ENCODE data around the gene PCDH9.
"Not testable (repeated sequence)": the region's sequence is repeated elsewhere in the genome, so short reads cannot be mapped to it uniquely, and the experiment has no call there.

Gene PCDH9

DNA sequence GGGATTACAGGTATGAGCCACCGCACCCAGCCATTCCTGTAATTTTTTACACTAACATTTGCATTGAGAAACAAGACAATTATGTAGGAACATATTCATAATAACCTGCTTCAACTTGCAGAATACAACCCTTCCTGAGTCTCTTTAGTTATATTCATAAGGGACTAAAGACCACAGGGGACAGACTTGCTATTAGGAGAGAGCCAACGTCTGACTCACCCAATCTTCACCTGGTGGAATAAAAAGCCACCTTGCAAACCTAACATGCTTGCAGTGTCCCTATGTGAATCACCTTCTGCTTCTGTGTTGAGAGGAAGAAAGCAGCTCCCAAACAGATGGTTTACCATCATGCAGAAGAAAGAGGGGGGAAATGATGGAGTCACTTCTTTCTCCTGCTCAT is 456.1 kb downstream of the PCDH9 start:
- Histone ChIP-seq H3K36me3 (ENCODE audit: insufficient read depth) (no peaks in the 10 kb centered on the region), H3K4me3 (IDR thresholded peaks at IDR 0.05; ENCODE audit: insufficient read depth, low read depth, low read length) (no peak overlapping the region), H3K4me2 (no peak overlapping the region), H3K27me3 (ENCODE audit: insufficient read depth, low read depth) (no peaks in the 10 kb centered on the region), H3K79me2 (ENCODE audit: insufficient read depth, low read depth) (no peaks in the 10 kb centered on the region), H3K9ac (no peak overlapping the region), H4K20me1 (ENCODE audit: insufficient read depth) (no peaks in the 10 kb centered on the region), H3K27ac (no peak overlapping the region), H2AFZ (ENCODE audit: low read depth) (no peak overlapping the region), H3K4me1 (ENCODE audit: low read depth, poor library complexity, severe bottlenecking) (no peaks in the 10 kb centered on the region)
- TF ChIP-seq, protein P1, sequence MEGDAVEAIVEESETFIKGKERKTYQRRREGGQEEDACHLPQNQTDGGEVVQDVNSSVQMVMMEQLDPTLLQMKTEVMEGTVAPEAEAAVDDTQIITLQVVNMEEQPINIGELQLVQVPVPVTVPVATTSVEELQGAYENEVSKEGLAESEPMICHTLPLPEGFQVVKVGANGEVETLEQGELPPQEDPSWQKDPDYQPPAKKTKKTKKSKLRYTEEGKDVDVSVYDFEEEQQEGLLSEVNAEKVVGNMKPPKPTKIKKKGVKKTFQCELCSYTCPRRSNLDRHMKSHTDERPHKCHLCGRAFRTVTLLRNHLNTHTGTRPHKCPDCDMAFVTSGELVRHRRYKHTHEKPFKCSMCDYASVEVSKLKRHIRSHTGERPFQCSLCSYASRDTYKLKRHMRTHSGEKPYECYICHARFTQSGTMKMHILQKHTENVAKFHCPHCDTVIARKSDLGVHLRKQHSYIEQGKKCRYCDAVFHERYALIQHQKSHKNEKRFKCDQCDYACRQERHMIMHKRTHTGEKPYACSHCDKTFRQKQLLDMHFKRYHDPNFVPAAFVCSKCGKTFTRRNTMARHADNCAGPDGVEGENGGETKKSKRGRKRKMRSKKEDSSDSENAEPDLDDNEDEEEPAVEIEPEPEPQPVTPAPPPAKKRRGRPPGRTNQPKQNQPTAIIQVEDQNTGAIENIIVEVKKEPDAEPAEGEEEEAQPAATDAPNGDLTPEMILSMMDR (conservative IDR thresholded peaks at IDR 0.05; ENCODE audit: low read depth, low read length), result no peak

DNA sequence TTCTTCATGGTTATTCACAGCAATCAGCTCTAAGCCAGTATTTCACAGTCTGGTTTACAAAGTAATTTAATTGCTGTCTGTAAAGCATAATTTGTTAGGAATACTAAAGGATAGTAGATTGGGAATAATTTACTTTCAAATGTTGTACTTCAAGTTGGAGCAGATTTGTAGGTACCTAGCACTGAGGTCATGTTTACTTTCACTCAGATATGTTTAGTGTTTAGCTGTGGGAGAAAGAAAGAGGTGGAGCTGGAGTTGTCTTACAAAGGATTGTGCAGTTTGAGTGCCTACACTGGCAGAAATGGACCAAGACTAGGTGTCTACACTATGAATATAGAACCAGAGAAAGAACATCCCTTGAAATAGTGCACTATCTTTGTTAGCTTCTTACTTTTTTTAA is 464.6 kb downstream of the PCDH9 start:
- H3K36me3 ChIP-seq (ENCODE audit: insufficient read depth), result no peaks in the 10 kb centered on the region
- no peak overlapping the region for H3K4me3 ChIP-seq (IDR thresholded peaks at IDR 0.05; ENCODE audit: insufficient read depth, low read depth, low read length)
- no peaks in the 10 kb centered on the region for H3K27me3 ChIP-seq (ENCODE audit: insufficient read depth, low read depth)
- H4K20me1 ChIP-seq (ENCODE audit: insufficient read depth), result no peaks in the 10 kb centered on the region
- H3K79me2 ChIP-seq (ENCODE audit: insufficient read depth, low read depth), result no peaks in the 10 kb centered on the region
- H3K4me2 ChIP-seq, result no peak overlapping the region
- no peak overlapping the region for H3K27ac ChIP-seq
- H3K4me1 ChIP-seq (ENCODE audit: low read depth, poor library complexity, severe bottlenecking), result no peaks in the 10 kb centered on the region
- no peak overlapping the region for H3K9ac ChIP-seq
- no peak overlapping the region for H2AFZ ChIP-seq (ENCODE audit: low read depth)
- TF ChIP-seq, protein P1 (conservative IDR thresholded peaks at IDR 0.05; ENCODE audit: low read depth, low read length), result no peak

DNA sequence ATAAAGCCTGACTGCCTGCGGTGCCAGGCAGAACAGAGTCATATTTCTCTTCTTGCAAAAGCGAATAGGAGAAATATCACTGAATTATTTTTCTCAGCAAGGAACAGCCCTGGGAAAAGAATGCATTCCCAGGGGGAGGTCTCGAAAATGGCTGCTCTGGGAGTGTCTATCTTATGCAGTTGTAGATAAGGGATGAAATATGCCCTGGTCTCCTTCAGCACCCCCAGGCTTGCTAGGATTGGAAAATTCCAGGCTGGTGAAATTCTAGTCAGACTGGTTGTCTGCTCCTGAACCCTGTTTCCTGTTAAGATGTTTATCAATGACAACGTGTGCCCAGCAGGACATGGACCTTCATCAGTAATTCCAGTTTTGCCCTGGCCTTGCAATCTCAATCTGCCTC is 469.5 kb downstream of the PCDH9 start:
- H3K4me1 ChIP-seq (ENCODE audit: low read depth, poor library complexity, severe bottlenecking); H3K36me3 ChIP-seq (ENCODE audit: insufficient read depth); H4K20me1 ChIP-seq (ENCODE audit: insufficient read depth); H3K79me2 ChIP-seq (ENCODE audit: insufficient read depth, low read depth); H2AFZ ChIP-seq (ENCODE audit: low read depth); H3K4me3 ChIP-seq (IDR thresholded peaks at IDR 0.05; ENCODE audit: insufficient read depth, low read depth, low read length); H3K9ac ChIP-seq; H3K27ac ChIP-seq; H3K4me2 ChIP-seq; H3K27me3 ChIP-seq (ENCODE audit: insufficient read depth, low read depth): not testable (repeated sequence)

DNA sequence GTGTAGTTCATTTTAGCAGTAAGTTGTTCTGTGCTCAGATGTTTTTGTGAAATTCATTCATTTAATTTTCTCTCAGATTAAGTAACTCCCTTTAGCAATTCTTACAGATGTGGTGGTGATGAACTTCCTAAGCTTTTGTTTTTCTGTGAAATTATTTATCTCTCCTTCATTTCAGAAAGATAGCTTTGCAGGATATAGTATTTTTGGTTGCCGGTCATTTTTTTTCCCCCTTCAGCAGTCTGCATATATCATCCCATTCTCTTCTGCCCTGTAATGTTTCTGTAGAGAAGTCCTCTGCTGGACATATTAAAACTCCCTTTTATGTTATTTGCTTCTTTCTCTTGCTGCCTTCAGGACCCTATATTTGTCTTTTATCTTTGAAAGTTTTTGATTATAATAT is 470.2 kb downstream of the PCDH9 start:
- Histone ChIP-seq H3K9ac (no peak overlapping the region), H3K27ac (no peak overlapping the region), H3K4me1 (ENCODE audit: low read depth, poor library complexity, severe bottlenecking) (no peaks in the 10 kb centered on the region), H4K20me1 (ENCODE audit: insufficient read depth) (no peaks in the 10 kb centered on the region), H3K4me3 (IDR thresholded peaks at IDR 0.05; ENCODE audit: insufficient read depth, low read depth, low read length) (no peak overlapping the region), H3K79me2 (ENCODE audit: insufficient read depth, low read depth) (no peaks in the 10 kb centered on the region), H3K36me3 (ENCODE audit: insufficient read depth) (no peaks in the 10 kb centered on the region), H2AFZ (ENCODE audit: low read depth) (no peak overlapping the region), H3K27me3 (ENCODE audit: insufficient read depth, low read depth) (no peaks in the 10 kb centered on the region), H3K4me2 (no peak overlapping the region)
- TF ChIP-seq, protein P1 (conservative IDR thresholded peaks at IDR 0.05; ENCODE audit: low read depth, low read length), result no peak

DNA sequence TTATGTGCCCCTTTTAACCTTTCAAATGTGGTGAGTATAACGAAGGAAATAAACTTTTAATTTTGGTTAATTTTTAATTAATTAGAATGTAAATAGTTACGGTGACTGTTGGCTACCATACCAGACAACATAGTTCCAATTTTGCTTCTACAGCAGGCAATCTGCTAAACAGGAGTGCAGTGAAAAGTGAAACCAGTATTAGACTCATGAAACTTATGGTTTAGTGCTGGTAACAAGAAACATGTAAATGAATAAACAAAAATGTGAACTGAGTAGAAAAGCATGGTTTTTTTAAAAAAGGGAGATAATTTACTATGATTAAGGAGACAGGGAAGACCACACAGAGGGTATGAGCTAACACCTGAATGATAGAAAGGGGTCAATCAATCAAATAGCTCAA is 478.4 kb downstream of the PCDH9 start:
- no peak overlapping the region for H2AFZ ChIP-seq (ENCODE audit: low read depth)
- H4K20me1 ChIP-seq (ENCODE audit: insufficient read depth), result no peaks in the 10 kb centered on the region
- H3K79me2 ChIP-seq (ENCODE audit: insufficient read depth, low read depth), result no peaks in the 10 kb centered on the region
- TF ChIP-seq, protein P1 (conservative IDR thresholded peaks at IDR 0.05; ENCODE audit: low read depth, low read length), result no peak
- no peak overlapping the region; the same call in 1 of the 2 replicates for H3K4me2 ChIP-seq
- H3K27me3 ChIP-seq (ENCODE audit: insufficient read depth, low read depth), result no peaks in the 10 kb centered on the region
- peaks cover 9% of the 10 kb centered on the region for H3K4me1 ChIP-seq (ENCODE audit: low read depth, poor library complexity, severe bottlenecking)
- H3K9ac ChIP-seq, result no peak overlapping the region
- H3K27ac ChIP-seq, result no peak overlapping the region
- no peaks in the 10 kb centered on the region for H3K36me3 ChIP-seq (ENCODE audit: insufficient read depth)
- H3K4me3 ChIP-seq (IDR thresholded peaks at IDR 0.05; ENCODE audit: insufficient read depth, low read depth, low read length), result no peak overlapping the region

Data from KMS-11 (cell line).